ENCODE results near the gene SLC39A9.
"Not testable (repeated sequence)": the region's sequence is repeated elsewhere in the genome, so short reads cannot be mapped to it uniquely, and the experiment has no call there.

The SLC39A9 gene

GRCh38 chr14:69368381-69368780 lies 30.1 kb upstream of the SLC39A9 start:
- DNase-seq (ENCODE audit: low spot score): no peak

- no peak for DNase-seq (ENCODE audit: low spot score)
Observed at GRCh38 chr14:69370061-69370460, 28.4 kb upstream of the SLC39A9 start.

GRCh38 chr14:69372146-69372545 lies 26.3 kb upstream of the SLC39A9 start:
- DNase-seq (ENCODE audit: low spot score): no peak

GRCh38 chr14:69373104-69373503 lies 25.4 kb upstream of the SLC39A9 start:
- no peak for DNase-seq (ENCODE audit: low spot score)

- no peak for DNase-seq (ENCODE audit: low spot score)
Observed at GRCh38 chr14:69374235-69374634, 24.3 kb upstream of the SLC39A9 start.

GRCh38 chr14:69375182-69375581 lies 23.3 kb upstream of the SLC39A9 start:
- no peak for DNase-seq (ENCODE audit: low spot score)

- DNase-seq (ENCODE audit: low spot score): no peak
Observed at GRCh38 chr14:69375722-69376121, 22.8 kb upstream of the SLC39A9 start.

- DNase-seq (ENCODE audit: low spot score): no peak
Observed at GRCh38 chr14:69376439-69376838, 22.1 kb upstream of the SLC39A9 start.

GRCh38 chr14:69378274-69378673 lies 20.2 kb upstream of the SLC39A9 start:
- DNase-seq (ENCODE audit: low spot score): no peak

GRCh38 chr14:69387311-69387710 lies 11.2 kb upstream of the SLC39A9 start:
- DNase-seq (ENCODE audit: low spot score): no peak

- DNase-seq (ENCODE audit: low spot score): not testable (repeated sequence)
Observed at GRCh38 chr14:69391400-69391799, 7.1 kb upstream of the SLC39A9 start.

- DNase-seq (ENCODE audit: low spot score): no peak
Observed at GRCh38 chr14:69392481-69392880, 6.0 kb upstream of the SLC39A9 start.

- DNase-seq (ENCODE audit: low spot score): no peak
Observed at GRCh38 chr14:69395929-69396328, 2.6 kb upstream of the SLC39A9 start.

- peak; percentile 5 for DNase-seq (ENCODE audit: low spot score)
Observed at GRCh38 chr14:69398818-69399210, 322 bp downstream of the SLC39A9 start.

GRCh38 chr14:69399750-69400149 lies 1.3 kb downstream of the SLC39A9 start:
- DNase-seq (ENCODE audit: low spot score): no peak

- no peak for DNase-seq (ENCODE audit: low spot score)
Observed at GRCh38 chr14:69400154-69400553, 1.7 kb downstream of the SLC39A9 start.

GRCh38 chr14:69401841-69402240 lies 3.3 kb downstream of the SLC39A9 start:
- DNase-seq (ENCODE audit: low spot score): no peak

- DNase-seq (ENCODE audit: low spot score): no peak
Observed at GRCh38 chr14:69404478-69404877, 6.0 kb downstream of the SLC39A9 start.

- DNase-seq (ENCODE audit: low spot score): no peak
Observed at GRCh38 chr14:69404883-69405282, 6.4 kb downstream of the SLC39A9 start.

GRCh38 chr14:69405762-69406161 lies 7.3 kb downstream of the SLC39A9 start:
- no peak for DNase-seq (ENCODE audit: low spot score)

- DNase-seq (ENCODE audit: low spot score): no peak
Observed at GRCh38 chr14:69408331-69408960, 10.0 kb downstream of the SLC39A9 start.

GRCh38 chr14:69413483-69413882 lies 15.0 kb downstream of the SLC39A9 start:
- no peak for DNase-seq (ENCODE audit: low spot score)

GRCh38 chr14:69416087-69416486 lies 17.6 kb downstream of the SLC39A9 start:
- DNase-seq (ENCODE audit: low spot score): not testable (repeated sequence)

- no peak for DNase-seq (ENCODE audit: low spot score)
Observed at GRCh38 chr14:69423279-69423678, 24.8 kb downstream of the SLC39A9 start.
